Spleen (tissue), 11 donors: Measurements from ENCODE around the gene ENOPH1. TPM values are rescaled to one million over a fixed set of nuclear protein-coding genes. Genes with fewer than 3 reads are reported as not detected.

Experiments
- DNase-seq: peaks from one replicate; pipeline ENCODE4 v3.0.0-alpha.2; 2020
- H3K27ac ChIP-seq, 8 donors: fragments of 200-600 bp; sonication (generic) in 7 of 8; 1 replicate in 4 of 8; 2 replicates in 4 of 8; pipeline versions ENCODE4 v1.5.0 to v1.8.0; 2016 to 2021; ENCODE audit warnings: inconsistent platforms in 4 of 8, mild to moderate bottlenecking in 4 of 8, moderate library complexity in 1 of 8
- H3K27me3 ChIP-seq, 7 donors: fragments of 200-600 bp; sonication (generic) in 6 of 7; replicated peaks in 1 of 7; 1 replicate in 4 of 7; 2 replicates in 3 of 7; pipeline versions ENCODE4 v1.5.0 to v1.8.0; 2016 to 2021; ENCODE audit warnings: inconsistent platforms in 3 of 7, mild to moderate bottlenecking in 1 of 7
- H3K36me3 ChIP-seq, 6 donors: fragments of 200-600 bp; sonication (generic) in 5 of 6; 1 replicate in 4 of 6; 2 replicates in 2 of 6; pipeline versions ENCODE4 v1.5.0 to v1.8.0; 2016 to 2021; ENCODE audit warnings: inconsistent platforms in 2 of 6
- H3K4me1 ChIP-seq, 6 donors: fragments of 200-600 bp; sonication (generic) in 5 of 6; 1 replicate in 3 of 6; 2 replicates in 3 of 6; pipeline versions ENCODE4 v1.5.0 to v1.8.0; 2016 to 2021; ENCODE audit warnings: inconsistent platforms in 3 of 6
- H3K4me3 ChIP-seq, 8 donors: fragments of 200-600 bp; sonication (generic) in 7 of 8; 1 replicate in 4 of 8; 2 replicates in 4 of 8; pipeline versions ENCODE4 v1.5.0 to v1.8.0; 2016 to 2021; ENCODE audit warnings: inconsistent platforms in 4 of 8, mild to moderate bottlenecking in 4 of 8, moderate library complexity in 2 of 8
- H3K9me3 ChIP-seq, 8 donors: fragments of 200-600 bp; sonication (generic) in 7 of 8; 1 replicate in 4 of 8; 2 replicates in 4 of 8; pipeline versions ENCODE4 v1.5.0 to v1.8.0; 2016 to 2021; ENCODE audit warnings: inconsistent platforms in 4 of 8
- POLR2A ChIP-seq, 3 donors: fragments of 450-650 bp; IDR thresholded peaks; one replicate each; pipeline ENCODE4 v1.5.1; 2017; ENCODE audit warnings: antibody characterized with exemption in 3 of 3, mild to moderate bottlenecking in 1 of 3
- POLR2AphosphoS5 ChIP-seq, 3 donors: sonication (generic); formaldehyde crosslinking; IDR thresholded peaks; one replicate each; pipeline ENCODE4 v1.5.1; 2017; ENCODE audit warnings: antibody characterized with exemption in 3 of 3
- WGBS, 5 donors: extraction: QIAGEN DNeasy Blood & Tissue Kit in 3 of 5; methylation state at CpG; one replicate each; pipeline versions ENCODE4 v1.1.5 to v1.1.7; 2013 to 2018; 5-methylcytosine and 5-hydroxymethylcytosine counted together
- intact Hi-C: fragments of 100-400 bp; cut with DNase I; formaldehyde crosslinking; loops from one replicate; pipeline ENCODE4 v1.15.0; 2023; ENCODE audit warnings: low total_unique reads
- polyA plus RNA-seq, 3 donors: library from polyadenylated mRNA; stranded (reverse); fragments of 200-250 nt; gene quantifications; one replicate each; pipeline ENCODE4 v1.2.1, GENCODE V29; 2013
- total RNA-seq, 7 donors: library from RNA; depleted of rRNA in 3 of 7; stranded (reverse); fragments of >200 nt in 3 of 7; fragmentation: NEBNext Ultra II Directional in 4 of 7; extraction: Animal tissue kit (Norgen Biotek cat#: 25700) in 4 of 7; gene quantifications; one replicate each; pipeline versions ENCODE4 v1.1.0 to v1.2.1, GENCODE V29; 2016 to 2021
- TF ChIP-seq, protein P1 (sequence below), 11 experiments: fragments of 200-600 bp in 7 of 11; fragments of 450-650 bp in 4 of 11; sonication (generic) in 4 of 11; IDR thresholded peaks in 8 of 11; conservative IDR thresholded peaks in 3 of 11; 1 replicate in 7 of 11; 2 replicates in 4 of 11; pipeline versions ENCODE4 v1.4.0 to v1.8.0; 2016 to 2021; ENCODE audit warnings: antibody characterized with exemption in 11 of 11, inconsistent platforms in 4 of 11, mild to moderate bottlenecking in 1 of 11
- donor health status: healthy with polysubstance abuse.
- donor health status: DM: no; HTN: no; CAD: no; lungs with moderate emphysema.
- donor health status: DM: no; HTN: no; CAD: no.
- donor health status: Bipolar disorder and iron deficiency.
- donor health status: healthy.
- donor health status: DM: no; HTN: no; CAD: no.
- donor health status: DM: yes; HTN: yes; CAD: no.

Gene ENOPH1
- total and polyA plus RNA-seq, 10 donors = 21.6 to 35.9 (median 28.5) TPM

DNA sequence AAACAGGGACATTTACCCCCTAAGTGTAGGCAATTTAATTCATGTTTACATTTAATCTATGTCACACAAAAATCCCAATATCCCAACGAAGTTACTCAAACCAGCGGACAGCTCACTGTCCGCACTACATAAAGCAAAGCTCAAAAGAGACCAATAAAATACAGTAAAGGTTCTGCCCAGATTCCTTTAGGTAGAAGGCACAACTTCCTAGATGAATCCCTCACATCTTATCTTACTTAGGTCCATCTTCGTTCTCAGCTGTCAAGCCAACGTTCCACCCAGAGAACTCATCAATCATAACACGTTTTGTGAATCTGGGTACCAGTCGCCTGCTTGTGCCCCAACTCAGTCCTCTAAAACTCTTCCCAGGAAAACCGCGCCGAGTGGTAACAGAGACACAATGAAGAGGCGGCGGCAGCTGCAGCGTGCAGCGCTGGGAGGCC, 1.8 kb upstream of the ENOPH1 start:
- H3K27ac ChIP-seq = peak overlapping the region in 7 of 8 donors; percentile 97 to 100 (median 100)
- H3K4me1 ChIP-seq = peaks cover 41 to 71% (median 59%) of the 10 kb centered on the region in 6 donors
- H3K4me3 ChIP-seq = peak overlapping the region; percentile 83 to 98 (median 95)
- TF ChIP-seq POLR2AphosphoS5 (IDR thresholded peaks at IDR 0.05) (no peak), POLR2A (IDR thresholded peaks at IDR 0.05) (no peak)
- 0 to 2% (median 1%) methylated on average over 14 of the region's 14 CpGs for WGBS, 5 donors
- no peaks in the 10 kb centered on the region for H3K27me3 ChIP-seq
- no peak for DNase-seq
- no peaks in the 10 kb centered on the region for H3K9me3 ChIP-seq
- intact Hi-C loops = loop anchor here (5.0 kb wide), 1 partner anchor 56 kb away; the partner anchor contains the start of gene HNRNPD
- H3K36me3 ChIP-seq = peaks cover 0 to 46% (median 37%) of the 10 kb centered on the region in 6 donors

DNA sequence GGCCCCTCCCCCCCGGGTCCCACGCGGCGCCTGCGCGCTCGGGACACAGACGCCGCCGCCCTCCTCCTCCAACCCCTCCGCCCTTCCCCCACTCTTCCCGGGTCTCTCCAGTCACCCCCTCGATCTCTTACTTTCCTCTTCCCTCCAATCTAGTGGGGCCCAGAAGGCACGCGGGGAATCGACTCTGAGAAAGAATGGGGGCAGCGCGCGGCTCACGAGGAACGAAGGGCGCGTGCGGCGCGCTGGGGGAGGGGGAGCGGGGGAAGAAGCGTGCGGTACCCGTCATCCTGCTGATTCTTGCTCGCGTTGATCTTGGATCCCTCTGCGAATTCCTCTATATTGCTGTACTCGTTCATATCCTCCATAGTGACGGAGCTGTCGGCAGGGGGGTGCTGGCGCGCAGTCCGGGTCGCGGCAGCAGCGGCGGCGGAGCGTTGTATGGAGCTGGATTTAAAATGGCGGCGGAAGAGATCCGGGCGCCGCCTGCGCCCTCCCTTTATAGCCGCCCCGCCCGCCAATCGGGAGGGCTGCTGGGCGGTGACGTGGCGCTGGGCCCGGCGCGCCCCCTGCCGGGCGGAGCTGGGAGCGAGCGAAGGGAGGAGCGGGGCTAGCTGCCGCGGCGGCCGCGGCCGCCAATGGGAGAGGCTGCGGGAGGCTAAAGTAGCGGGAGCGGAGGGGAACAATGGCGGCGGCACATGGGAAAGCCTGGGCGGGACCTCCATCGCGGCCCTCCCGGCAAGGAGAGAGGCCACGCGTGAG, 1.2 kb upstream of the ENOPH1 start:
- intact Hi-C loops = loop anchor here (5.0 kb wide), 1 partner anchor 57 kb away; the partner anchor contains the start of gene HNRNPD
- H3K27me3 ChIP-seq = no peaks in the 10 kb centered on the region
- H3K36me3 ChIP-seq = peaks cover 0 to 40% (median 31%) of the 10 kb centered on the region in 6 donors
- H3K4me1 ChIP-seq = peaks cover 41 to 77% (median 60%) of the 10 kb centered on the region in 6 donors
- H3K9me3 ChIP-seq = no peaks in the 10 kb centered on the region
- TF ChIP-seq POLR2AphosphoS5 (IDR thresholded peaks at IDR 0.05) (peak; percentile 88 to 96 (median 92)), POLR2A (IDR thresholded peaks at IDR 0.05) (peak in 2 of 3 donors; percentile 21 to 51)
- TF ChIP-seq, protein P1, sequence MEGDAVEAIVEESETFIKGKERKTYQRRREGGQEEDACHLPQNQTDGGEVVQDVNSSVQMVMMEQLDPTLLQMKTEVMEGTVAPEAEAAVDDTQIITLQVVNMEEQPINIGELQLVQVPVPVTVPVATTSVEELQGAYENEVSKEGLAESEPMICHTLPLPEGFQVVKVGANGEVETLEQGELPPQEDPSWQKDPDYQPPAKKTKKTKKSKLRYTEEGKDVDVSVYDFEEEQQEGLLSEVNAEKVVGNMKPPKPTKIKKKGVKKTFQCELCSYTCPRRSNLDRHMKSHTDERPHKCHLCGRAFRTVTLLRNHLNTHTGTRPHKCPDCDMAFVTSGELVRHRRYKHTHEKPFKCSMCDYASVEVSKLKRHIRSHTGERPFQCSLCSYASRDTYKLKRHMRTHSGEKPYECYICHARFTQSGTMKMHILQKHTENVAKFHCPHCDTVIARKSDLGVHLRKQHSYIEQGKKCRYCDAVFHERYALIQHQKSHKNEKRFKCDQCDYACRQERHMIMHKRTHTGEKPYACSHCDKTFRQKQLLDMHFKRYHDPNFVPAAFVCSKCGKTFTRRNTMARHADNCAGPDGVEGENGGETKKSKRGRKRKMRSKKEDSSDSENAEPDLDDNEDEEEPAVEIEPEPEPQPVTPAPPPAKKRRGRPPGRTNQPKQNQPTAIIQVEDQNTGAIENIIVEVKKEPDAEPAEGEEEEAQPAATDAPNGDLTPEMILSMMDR (IDR thresholded peaks at IDR 0.05 in 8 of 11, conservative IDR thresholded peaks at IDR 0.05 in 3 of 11) = peak; percentile 88 to 100 (median 99)
- H3K27ac ChIP-seq = peak overlapping the region; percentile 97 to 100 (median 100)
- peak overlapping the region; percentile 83 to 98 (median 95) for H3K4me3 ChIP-seq
- WGBS, 5 donors = 0 to 1% (median 0%) methylated on average over 58 to 83 of the region's 83 CpGs
- peak; percentile 97 for DNase-seq

DNA sequence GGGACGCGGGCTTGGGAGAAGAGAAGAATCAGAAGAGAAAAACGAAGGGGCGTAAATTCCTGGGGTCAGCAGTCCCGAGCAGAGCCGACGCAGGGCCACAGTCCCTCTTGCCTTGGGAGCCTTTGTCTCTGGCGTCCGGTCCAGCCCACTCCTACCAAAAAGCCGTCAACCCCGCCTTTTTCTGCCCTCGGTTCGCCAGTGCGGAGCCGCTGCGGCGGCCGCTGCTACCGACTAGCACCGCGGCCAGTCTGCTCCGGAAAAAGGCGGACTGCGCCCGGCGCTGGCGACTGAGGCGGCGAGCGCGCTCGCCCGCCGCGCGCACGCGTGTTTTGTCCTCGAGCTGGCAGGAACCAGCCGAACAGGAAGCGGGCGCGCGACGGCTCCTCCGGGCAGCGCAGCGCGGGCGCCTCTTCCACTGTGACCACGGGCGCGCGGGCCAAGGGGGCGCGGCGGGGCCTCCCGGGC, 630 bp upstream of the ENOPH1 start:
- H3K4me3 ChIP-seq = peak overlapping the region; percentile 83 to 98 (median 95)
- no peaks in the 10 kb centered on the region for H3K9me3 ChIP-seq
- 0 to 1% (median 0%) methylated on average over 39 to 58 of the region's 58 CpGs for WGBS, 5 donors
- peak; percentile 98 for DNase-seq
- intact Hi-C loops = loop anchor here (5.0 kb wide), 1 partner anchor 57 kb away; the partner anchor contains the start of gene HNRNPD
- no peak for TF ChIP-seq POLR2AphosphoS5 (IDR thresholded peaks at IDR 0.05)
- TF ChIP-seq, protein P1 (IDR thresholded peaks at IDR 0.05 in 8 of 11, conservative IDR thresholded peaks at IDR 0.05 in 3 of 11) = peak in 7 of 11 experiments; percentile 1 to 61 (median 42)
- TF ChIP-seq POLR2A (IDR thresholded peaks at IDR 0.05) = peak; percentile 7 to 48 (median 10)
- peak overlapping the region; percentile 97 to 100 (median 100) for H3K27ac ChIP-seq
- H3K4me1 ChIP-seq = peaks cover 41 to 77% (median 61%) of the 10 kb centered on the region in 6 donors
- H3K27me3 ChIP-seq = no peaks in the 10 kb centered on the region
- peaks cover 0 to 39% (median 25%) of the 10 kb centered on the region in 6 donors for H3K36me3 ChIP-seq

DNA sequence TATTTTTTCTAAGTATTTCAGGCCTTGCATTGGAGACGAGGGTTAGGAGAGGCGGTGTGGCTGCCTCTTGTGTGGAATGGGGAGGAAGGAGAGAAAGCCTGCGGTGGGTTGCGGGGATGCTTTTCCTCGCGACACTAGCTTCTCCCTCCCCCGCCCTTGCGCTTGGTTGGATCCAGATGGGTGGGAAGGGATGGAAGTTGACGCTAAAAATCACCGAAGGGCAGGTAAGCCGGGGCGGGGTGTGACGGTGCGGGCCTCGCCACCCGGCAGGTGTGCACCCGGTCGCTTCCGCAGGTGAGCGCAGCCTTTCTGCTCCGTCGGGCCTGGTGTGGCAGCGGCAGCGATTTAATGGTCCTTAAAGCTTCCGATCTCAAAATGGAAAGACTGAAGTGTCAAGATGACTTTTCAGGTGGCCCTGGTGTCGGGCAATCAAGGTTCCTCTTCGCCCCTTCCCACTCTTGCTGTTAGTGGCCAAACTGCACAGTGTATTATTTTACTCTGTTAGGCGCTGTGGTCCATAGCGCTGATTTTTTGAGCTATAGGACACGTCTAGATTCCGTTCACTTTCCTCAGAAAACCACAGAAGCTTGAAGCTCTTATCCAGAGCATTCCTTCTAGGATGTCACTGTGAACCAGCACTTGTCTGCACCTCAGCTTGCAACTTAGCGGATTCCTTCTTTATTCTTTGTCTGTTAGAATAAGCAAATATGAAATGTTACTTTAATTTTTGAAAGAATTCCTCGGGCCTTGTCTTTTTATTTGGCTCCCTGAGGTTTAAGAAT, 765 bp downstream of the ENOPH1 start:
- WGBS, 5 donors = 3 to 5% (median 4%) methylated on average over 33 of the region's 33 CpGs
- Histone ChIP-seq H3K9me3 (no peaks in the 10 kb centered on the region), H3K36me3 (peaks cover 0 to 37% (median 11%) of the 10 kb centered on the region in 6 donors), H3K27me3 (no peaks in the 10 kb centered on the region), H3K27ac (peak overlapping the region; percentile 97 to 100 (median 100)), H3K4me3 (peak overlapping the region; percentile 83 to 98 (median 95)), H3K4me1 (peaks cover 40 to 77% (median 59%) of the 10 kb centered on the region in 6 donors)
- TF ChIP-seq POLR2A (IDR thresholded peaks at IDR 0.05) = no peak
- TF ChIP-seq, protein P1 (IDR thresholded peaks at IDR 0.05 in 8 of 11, conservative IDR thresholded peaks at IDR 0.05 in 3 of 11) = peak in 1 of 11 experiments; percentile 3
- intact Hi-C loops = no loop called here
- peak; percentile 90 for DNase-seq
